HG02970 (cell line): Measurements from ENCODE around the gene GMPPB.
"Not testable (repeated sequence)": the region's sequence is repeated elsewhere in the genome, so short reads cannot be mapped to it uniquely, and the experiment has no call there.

Source experiments
- ATAC-seq: cut with Tn5 transposase; IDR thresholded peaks from one replicate; pipeline ENCODE4 v1.9.1; 2021; ENCODE audit warnings: mild to moderate bottlenecking, moderate library complexity, moderate number of reproducible peaks; ENCODE audit not compliant: unreplicated experiment, low FRiP score

The GMPPB gene

DNA sequence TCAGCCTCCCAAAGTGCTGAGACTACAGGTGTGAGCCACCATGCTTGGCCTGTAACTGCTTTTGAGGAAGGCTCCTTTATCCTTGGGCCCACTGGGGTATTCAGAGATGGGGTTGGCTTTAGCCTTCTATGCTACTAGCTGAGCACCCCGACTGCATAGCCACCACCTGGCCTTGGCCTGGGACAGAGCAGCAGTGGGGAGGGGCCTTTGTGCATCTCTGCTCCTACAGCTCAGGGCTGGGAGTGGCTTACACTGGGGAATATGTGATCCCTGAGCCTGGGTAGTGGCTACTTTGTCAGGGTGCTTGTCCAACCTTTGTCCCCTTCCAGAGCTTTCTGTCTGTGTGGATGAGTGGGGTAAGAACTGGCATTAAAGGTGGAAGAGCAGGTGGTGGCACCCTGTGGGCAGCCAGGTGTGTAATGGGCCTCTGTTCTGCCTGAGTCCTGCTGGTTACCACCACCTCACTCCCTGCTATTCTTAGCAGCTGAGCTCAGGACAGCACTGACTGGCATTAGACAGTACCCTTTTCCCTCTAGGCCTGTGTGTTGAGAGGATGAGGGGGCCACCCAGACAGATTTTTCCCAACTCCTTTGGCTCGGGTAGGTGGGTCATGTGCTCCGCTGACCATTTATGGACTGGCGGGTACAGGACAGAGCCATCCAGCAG is 28.3 kb downstream of the GMPPB start:
- not testable (repeated sequence) for ATAC-seq

GRCh38 chr3:49694409-49695070 is 29.2 kb downstream of the GMPPB start:
- not testable (repeated sequence) for ATAC-seq

DNA sequence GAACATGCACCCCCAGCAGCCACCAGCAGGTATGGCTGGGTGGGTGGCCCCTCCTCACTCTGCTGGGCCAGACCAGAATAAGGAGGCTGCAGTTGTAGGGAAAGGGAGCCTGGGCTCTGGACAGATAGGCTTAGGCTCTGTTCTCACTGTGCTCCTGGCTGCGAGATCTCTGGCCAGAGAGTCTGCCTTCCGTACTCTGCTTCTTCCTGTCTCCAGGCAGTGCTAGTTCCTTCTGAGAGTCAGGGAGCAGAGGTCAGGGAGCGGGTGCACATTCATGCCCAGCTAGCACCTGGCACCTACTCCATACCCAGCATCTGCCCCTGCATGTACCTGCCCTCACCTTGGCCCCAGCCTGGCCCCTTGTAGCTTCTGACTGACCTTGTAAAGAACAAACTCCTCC is 32.3 kb downstream of the GMPPB start:
- not testable (repeated sequence) for ATAC-seq

- not testable (repeated sequence) for ATAC-seq
Observed at GRCh38 chr3:49690856-49691255, 32.9 kb downstream of the GMPPB start.

DNA sequence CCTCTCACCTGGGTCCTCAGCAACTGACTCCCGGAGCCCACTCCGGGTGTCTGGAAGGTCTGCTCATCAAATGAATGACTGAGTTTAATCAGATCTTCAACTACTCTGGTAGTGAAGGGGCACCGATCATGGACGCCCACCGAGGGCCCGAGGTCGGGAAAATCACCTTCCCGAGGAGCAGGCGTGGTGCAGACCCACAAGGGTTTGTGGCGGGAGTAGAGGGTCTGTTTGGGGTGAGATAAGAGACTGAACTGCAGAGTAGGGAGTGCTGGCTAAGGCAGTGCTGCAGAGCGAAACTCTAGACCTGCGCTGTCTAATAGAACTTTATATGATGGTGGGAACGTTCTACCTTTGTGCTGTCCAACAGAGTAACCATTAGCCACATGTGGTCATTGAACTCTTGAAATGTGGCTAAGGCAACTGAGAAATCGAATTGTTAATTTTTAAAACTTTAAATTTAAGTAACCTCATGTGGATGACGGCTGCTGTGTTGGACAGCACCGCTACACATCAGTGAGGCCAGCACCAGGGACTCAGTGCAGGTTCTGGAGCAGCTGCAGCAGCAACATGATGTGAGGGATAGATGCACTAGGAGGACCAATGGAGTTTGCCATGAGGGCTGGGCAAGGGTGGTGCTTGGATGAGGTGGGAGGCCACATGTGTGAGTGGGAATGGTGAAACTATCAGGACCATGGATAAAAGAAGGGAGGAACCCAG is 33.7 kb downstream of the GMPPB start:
- not testable (repeated sequence) for ATAC-seq

DNA sequence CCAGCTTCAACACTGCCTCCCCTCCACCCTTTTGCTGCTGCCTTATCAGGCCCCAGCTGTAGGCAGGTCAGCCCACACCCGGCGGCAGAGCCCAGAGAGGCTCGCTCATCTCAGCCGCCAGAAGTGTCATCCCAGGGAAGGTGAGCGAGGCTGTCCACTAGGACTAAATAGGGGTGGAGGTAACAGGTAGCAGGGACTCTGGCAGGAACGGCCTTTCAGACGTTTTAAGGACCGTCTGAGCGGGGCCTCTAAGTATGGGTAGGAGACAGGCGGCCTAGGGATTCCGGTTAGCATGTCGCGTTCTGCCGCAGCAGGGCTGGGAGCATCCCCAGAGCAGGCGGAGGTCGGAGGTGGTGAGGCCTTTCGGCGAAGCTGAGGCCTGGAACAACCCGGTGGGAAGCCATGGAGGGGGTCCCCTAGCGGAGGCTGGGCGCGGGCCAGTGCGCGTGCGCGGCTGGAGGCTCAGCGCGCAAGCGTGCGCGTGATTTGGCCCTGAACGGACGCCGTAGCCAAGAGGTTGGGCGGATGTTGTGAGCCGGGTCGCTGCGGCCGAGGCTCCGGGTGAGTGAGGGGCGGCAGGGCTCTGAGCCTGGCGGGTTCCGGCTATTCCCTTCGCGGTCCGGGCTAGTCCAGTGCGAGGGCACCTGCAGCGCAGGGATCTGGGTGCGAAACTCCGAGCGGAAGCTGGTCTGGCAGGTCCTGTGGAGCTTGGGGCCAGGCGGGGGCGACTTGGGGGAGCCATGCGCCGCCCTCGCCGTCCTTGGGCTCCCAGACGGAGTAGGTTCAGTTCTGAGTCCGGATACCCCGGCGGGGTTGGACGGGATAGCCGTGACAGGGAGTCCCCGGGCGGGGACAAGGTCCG is 34.5 kb downstream of the GMPPB start, which contains the start of the genes MST1 and RNF123:
MST1 (minus strand) TSS at position 429 of the 862 bp plus-strand sequence. CDS start 783 bp downstream, outside the sequence.
RNF123 (plus strand) TSS at position 512 of the 862 bp plus-strand sequence. CDS start 1,609 bp downstream, outside the sequence.
- ATAC-seq: peak; percentile 65

GRCh38 chr3:49688338-49689045 is 35.3 kb downstream of the GMPPB start:
- peak; percentile 3 for ATAC-seq

DNA sequence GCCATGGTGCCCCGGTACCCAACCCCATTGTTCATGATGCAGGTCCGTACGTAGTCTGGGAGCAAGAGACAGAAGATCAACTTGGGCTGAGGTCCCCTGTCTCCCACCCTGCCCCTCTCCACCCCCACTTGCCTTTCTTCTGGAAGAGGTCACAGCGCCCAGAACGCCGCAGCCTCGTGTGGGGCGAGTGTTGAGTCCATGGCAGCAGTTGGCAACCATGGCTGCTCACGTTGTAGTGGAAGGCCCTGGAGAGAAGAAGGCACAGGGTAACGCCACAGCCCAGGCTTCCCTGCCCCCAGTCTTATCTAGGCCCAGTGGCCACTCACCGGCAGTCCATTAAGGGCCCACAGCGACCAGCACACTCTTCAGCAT is 36.3 kb downstream of the GMPPB start:
- ATAC-seq: not testable (repeated sequence)

GRCh38 chr3:49686769-49687423 is 36.9 kb downstream of the GMPPB start:
- ATAC-seq: not testable (repeated sequence)

GRCh38 chr3:49686346-49686745 is 37.4 kb downstream of the GMPPB start:
- not testable (repeated sequence) for ATAC-seq

GRCh38 chr3:49685846-49686245 is 37.9 kb downstream of the GMPPB start:
- ATAC-seq: not testable (repeated sequence)

DNA sequence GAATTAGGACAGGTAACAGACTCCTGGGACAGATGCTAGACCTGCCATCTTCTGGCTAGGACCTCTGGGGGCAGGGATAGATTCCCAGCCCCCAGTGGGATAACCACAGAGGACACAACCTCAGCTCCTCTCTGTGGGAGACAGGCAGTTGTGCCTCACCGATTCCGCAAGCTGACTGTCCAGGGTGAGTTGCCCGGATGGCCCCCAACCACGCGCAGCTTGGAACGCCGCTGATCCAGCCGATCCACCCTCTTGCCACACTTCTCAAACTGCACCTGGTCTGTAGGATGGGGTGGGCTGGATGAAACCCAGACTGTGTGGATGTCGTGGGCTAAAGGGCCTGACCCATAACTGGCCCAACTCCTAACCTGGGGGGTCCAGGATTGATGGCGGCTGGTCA is 38.6 kb downstream of the GMPPB start:
- not testable (repeated sequence) for ATAC-seq

DNA sequence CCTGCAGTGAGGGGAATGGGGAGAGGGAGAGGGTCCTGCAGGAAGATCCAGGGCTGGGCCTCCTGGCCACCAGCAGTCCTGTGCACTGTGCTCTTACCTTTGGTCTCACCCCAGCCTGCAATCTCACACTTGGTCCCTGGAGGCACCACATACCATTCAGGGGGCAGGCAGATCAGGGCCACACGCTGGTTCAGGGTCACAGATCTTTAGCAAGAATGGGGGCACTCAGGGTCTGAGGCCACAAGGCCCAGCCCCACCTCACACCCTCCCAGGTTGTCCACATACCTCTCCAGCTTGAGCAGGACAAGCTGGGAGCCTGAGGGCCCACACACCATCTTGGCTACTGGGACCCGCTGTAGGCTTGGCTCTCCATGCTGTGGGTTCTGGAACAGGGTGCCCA is 39.3 kb downstream of the GMPPB start:
- ATAC-seq: not testable (repeated sequence)

- no peak for ATAC-seq
Observed at GRCh38 chr3:49683162-49683561, 40.6 kb downstream of the GMPPB start.

GRCh38 chr3:49681543-49681942 is 42.2 kb downstream of the GMPPB start:
- no peak for ATAC-seq

DNA sequence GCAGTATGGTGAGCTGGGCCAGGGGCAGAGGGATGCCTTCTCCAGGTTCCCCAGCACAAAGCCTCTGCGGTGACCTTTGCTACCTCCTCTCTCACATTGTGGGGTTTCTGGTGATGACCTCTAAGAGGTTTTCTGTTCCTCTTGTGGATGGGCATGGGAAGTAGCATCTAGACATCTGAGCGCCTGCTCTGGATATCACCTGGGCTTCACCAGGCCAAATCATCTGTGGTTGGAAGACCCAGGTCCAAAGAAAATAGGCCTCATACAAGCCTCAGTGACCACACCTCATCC is 42.6 kb downstream of the GMPPB start:
- ATAC-seq: no peak

- no peak for ATAC-seq
Observed at GRCh38 chr3:49680493-49681231, 43.1 kb downstream of the GMPPB start.

- no peak for ATAC-seq
Observed at GRCh38 chr3:49675912-49676311, 47.8 kb downstream of the GMPPB start.
